GM19463 (cell line): Measurements from ENCODE around the gene RORC.
A peak's percentile ranks its signal among the peaks of the same experiment; 100 is the strongest.
"Not testable (repeated sequence)": the region's sequence is repeated elsewhere in the genome, so short reads cannot be mapped to it uniquely, and the experiment has no call there.

Source experiments
- ATAC-seq: cut with Tn5 transposase; IDR thresholded peaks from one replicate; pipeline ENCODE4 v1.9.1; 2021; ENCODE audit warnings: mild to moderate bottlenecking, moderate library complexity; ENCODE audit not compliant: unreplicated experiment

Gene RORC

DNA sequence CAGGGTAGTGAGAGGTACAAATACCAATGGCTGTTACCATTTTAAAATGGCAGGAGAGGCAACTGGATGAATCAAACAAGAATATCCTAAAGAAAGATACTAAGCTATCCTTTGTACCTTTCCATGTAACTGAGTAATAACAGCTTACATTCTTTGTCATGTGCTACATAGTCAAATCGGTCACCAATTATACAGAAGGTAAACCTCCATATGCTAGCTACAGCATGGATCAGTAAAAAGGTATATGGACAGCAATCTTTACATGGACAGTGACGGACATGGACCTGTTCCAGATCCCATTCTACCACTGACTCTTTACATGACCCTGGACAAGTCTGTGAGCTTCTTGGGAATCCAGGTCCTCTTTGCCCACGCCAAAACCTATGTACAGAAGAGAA, 54.9 kb downstream of the RORC start:
- ATAC-seq: no peak

DNA sequence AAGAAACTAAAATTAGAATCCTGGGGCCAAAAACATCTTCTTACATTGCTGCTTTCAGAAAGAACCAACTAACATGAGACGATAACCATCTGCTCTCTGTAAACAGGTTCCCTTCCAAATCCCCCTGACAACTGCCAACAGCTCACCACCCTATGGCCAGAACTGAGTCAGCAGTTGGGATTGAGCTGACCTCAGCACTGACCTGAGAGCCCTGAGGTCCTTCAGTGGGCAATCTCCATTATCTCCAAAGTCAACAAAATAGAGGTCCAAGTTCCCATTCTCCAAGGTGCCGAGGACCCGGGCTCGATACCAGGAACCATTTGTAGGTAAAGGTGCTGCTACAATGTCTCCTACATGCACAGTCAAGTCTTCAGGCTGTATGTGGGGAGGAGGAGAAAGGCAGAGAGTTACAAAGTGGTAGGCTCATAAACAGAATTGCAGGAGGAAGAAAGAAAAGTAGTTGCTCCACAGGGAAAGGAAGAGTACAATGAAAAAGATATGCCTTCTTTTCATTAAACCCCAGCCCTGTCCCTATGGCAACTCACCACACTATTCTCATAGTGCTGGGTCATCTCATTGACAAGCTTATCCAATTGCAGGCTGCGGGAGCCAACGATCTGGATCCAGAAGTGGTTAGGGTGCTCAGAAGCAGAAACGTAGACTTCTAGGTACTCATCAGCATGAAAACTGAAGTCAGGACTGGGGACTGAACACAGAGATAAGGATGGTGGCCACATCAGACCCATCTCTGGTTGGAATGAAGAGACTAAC, 55.5 kb downstream of the RORC start:
- no peak for ATAC-seq

DNA sequence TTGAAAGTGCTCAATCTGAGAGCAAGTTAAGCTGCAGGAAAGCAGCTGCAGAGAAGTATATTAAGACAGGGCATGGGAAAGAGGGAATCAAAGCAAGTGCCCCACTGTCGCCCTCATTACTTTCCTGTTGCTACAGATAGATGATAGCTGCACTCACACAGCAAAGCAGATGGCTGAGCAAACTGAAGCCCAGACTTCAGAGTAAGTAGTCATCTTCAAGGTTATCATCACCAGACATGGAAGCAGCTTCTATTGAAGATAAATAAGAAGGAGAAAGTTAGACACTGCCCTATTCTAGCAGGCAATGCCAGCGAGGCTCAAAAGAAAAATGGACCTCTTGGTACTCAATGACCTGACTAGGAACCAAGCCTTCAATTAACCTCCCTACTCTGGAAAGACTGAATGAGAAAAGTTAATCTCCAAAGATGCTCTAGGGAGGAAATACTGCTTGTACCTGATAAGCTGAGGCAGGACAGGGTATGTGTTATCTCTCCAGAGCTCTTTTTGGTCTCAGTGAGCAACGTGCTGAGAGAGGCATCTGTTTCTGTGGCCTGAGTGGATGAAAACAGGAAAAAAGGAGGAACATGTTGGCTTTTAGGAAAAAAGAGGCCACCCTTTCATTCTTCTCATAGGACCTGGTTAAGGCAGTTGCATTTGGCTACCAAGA, 57.2 kb downstream of the RORC start:
- ATAC-seq: no peak

DNA sequence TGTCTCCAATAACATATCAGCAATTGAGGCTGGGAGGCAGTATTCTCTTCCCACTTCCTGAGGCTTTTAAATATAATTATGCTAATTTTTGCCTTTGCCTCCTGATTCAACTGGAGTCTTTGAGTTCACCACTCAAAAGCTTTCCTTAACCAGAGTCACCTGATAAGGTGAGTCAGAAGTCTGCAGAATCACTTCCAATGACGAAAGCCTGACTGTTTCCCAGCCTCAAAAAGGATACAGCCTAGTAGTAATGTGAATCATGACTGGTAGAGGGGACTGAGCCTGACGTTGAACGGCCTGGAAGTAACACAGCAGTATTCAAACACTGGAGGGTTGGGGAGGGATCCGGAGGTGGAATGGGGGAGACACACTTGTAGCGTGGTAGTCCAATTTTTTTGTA, 57.9 kb downstream of the RORC start:
- no peak for ATAC-seq

DNA sequence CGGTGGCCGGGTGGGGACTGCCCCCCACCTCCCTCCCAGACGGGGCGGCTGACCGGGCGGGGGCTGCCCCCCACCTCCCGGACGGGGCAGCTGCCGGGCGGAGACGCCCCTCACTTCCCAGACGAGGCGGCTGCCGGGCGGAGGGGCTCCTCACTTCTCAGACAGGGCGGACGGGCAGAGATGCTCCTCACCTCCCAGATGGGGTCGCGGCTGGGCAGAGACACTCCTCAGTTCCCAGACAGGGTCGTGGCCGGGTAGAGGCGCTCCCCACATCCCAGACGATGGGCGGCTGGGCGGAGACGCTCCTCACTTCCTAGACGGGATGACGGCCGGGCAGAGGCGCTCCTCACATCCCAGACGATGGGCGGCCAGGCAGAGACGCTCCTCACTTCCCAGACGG, 62.3 kb downstream of the RORC start:
- ATAC-seq: not testable (repeated sequence)

DNA sequence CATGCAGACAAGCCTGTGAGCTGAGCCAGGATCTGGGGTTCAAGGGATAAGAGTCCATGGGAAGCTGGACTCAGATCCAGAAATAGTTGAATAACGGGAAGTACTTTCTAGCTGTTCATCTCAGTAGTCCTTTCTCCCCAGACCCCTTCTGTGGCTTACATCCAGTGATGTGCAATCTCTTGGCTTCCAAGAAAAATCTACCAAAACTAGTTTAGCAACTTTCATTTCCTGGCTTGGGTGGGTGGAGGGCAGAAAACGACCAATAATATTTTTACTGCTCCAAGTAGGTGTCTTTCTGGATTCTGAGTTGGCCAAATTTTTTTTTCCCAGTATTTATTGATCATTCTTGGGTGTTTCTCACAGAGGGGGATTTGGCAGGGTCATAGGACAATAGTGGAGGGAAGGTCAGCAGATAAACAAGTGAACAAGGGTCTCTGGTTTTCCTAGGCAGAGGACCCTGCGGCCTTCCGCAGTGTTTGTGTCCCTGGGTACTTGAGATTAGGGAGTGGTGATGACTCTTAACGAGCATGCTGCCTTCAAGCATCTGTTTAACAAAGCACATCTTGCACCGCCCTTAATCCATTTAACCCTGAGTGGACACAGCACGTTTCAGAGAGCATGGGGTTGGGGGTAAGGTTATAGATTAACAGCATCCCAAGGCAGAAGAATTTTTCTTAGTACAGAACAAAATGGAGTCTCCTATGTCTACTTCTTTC, 63.1 kb downstream of the RORC start:
- ATAC-seq: not testable (repeated sequence)

DNA sequence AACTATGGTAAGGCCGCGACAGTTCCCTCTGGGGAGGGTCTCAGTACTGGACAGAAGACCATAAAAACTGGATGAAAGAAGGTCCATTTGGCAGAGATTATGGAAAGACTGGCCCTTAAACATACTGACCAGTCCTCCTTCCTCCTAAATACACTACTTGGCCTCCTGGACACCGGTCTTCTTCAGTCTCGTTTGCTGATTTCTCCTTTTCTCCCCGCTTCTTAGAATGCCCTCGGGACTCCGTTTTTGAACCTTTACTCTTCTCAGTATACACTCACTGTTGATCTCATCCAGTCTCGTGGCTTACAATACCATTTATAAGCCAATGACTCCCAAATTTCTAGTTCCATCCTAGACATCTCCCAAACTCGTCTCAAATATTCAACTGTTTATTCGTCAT, 67.6 kb downstream of the RORC start:
- no peak for ATAC-seq

DNA sequence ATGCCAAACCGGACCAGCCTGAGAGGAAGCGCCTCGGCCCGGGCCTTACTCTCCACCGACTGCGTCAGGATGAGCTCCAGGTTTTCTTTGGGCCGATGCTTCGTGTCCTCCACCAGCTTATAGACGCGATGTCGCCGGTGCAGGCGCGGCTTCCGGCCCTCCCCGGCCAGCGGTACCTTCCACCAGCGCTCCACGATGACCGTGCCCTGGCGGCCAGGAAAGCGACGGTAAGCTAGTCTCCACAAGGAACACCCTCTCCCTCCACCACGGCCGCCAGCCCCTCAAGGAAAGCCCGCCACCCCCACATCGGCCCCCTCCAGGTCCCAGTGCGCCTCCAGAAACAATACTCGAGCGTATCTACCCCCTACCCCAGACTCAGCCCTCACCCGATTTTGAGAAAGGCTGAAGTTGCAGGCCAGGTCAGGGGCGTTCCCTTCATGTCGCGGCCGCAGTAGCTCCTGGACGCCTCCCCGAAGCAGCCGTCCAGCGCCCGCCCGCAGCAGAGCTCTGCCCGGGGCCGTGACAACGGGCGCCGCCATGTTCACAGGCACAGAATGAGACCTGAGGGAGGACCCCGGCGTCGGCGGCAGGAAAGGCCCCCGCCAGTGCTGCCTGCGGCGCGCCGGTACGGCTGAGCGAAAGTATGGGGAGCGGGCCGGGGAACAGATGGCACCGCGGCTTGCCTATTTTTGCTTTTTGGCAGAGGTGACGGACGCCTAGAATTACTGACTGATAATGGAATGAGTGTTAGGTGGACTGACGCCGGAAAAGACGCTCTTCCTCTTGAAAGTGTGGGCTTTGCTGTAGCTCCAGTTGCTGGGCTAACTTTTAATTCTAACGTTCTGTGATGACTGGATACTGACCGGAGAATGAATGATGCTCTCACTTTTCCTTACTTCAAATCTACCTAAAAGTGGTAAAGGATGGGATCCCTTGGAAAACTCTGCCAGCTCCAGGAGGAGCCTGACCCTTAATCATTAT, 68.4 kb downstream of the RORC start, which contains the start of gene MRPL9:
Gene MRPL9 (minus strand): TSS at position 556 of the 981 bp plus-strand sequence. CDS start 17 bp downstream, at position 539.
- ATAC-seq: peak; percentile 97

DNA sequence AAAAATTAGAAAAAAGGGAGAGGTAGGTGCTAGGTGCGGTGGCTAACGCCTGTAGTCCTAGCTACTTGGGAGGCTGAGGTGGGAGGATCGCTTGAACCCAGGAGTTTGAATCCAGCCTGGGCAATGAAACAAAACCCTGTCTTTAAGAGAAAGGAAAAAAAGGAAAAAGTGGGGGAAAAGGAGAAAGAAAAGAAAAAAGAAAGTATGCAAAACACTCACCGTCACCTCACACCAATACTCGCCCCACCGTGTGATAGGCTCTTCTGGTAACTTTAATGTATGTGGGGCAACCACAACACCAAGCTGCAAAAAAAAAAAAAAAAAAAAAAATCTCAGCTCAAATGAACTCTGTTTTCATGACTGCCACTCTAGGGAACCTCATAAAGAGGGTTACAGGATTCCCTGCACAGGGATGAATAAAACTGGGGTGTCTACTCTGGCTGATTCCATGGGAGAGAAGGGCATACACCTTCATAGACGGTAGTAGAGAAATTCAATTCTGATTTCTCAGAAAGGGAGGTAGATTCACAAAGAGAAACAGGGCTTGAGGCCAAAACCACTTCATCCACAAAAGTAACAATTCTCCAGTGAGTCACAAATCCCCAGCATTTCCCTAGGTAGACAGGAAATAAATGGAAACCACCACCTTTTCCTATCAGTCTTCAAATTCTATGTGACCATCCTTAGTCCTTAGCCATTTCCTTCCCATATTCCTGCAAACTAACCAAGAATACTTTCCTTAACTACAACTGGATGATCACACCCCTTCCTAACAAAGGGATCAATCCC, 70.8 kb downstream of the RORC start:
- ATAC-seq: no peak

DNA sequence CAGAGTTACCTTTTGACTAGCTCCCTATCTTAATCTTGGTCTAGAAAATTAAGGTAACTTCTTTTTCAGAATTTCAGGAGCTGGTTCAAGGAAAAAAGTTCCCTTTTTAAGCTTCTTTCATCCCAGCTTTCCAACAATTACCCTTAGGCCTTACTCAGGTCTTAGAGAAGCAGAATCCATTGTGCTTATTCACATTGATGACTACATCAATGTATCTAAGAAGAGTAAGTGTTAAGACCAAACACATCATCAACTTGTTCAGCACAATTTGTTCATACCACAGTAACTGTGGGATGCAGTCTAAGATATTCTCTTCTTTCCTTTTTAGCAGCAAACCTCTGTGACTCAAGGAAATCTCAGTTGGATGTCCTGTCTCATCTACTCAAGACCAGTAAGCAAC, 72.4 kb downstream of the RORC start:
- ATAC-seq: no peak

DNA sequence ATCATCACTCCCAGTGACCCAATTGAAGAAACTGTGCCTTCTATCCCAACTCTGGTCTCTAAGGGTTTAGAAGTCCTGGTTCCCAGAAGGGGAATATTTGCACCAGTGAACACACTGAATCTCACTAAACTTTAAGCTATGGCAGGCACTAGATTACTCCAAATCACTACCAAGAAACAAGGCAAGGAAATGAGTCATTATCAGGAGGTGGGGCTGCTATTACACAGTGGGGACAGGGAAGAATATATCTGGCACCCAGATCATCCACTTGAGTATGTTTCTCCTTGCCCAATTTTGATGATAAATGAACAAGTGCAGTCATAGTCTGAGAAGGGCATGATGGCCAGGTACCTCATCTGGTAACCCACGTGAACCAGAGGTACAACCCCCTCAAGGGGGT, 75.3 kb downstream of the RORC start:
- no peak for ATAC-seq
